Kidney (tissue), 14 donors: ENCODE measurements around the gene KNG1. TPM values are rescaled to one million over a fixed set of nuclear protein-coding genes. Genes with fewer than 3 reads are reported as not detected.
"Not testable (repeated sequence)": the region's sequence is repeated elsewhere in the genome, so short reads cannot be mapped to it uniquely, and the experiment has no call there.

Source experiments
- DNase-seq, 5 donors: peaks; one replicate each; pipeline ENCODE4 v3.0.0-alpha.2; 2013 to 2020
- FAIRE-seq: peaks from 2 replicates; lab custom pipeline; 2012; peaks lifted over from hg19 to GRCh38; lab: Jason Lieb, UNC
- H3K27ac ChIP-seq, 2 donors: one replicate each; pipeline ENCODE4 v1.7.0; 2013; ENCODE audit warnings: low read depth in 2 of 2, low read length in 2 of 2, inconsistent platforms in 1 of 2
- H3K27me3 ChIP-seq: one replicate; pipeline ENCODE4 v1.7.1; 2013; ENCODE audit warnings: low read length, inconsistent platforms; ENCODE audit not compliant: control insufficient read depth, insufficient read depth
- H3K36me3 ChIP-seq, 3 donors: one replicate each; pipeline versions ENCODE4 v1.7.0 to v1.7.1; 2013; ENCODE audit warnings: low read length in 3 of 3, control low read depth in 1 of 3, inconsistent platforms in 1 of 3; ENCODE audit not compliant: insufficient read depth in 3 of 3, control insufficient read depth in 2 of 3
- H3K4me1 ChIP-seq, 3 donors: one replicate each; pipeline versions ENCODE4 v1.7.0 to v1.7.1; 2013; ENCODE audit warnings: low read length in 3 of 3, inconsistent platforms in 1 of 3, low read depth in 1 of 3; ENCODE audit not compliant: control insufficient read depth in 2 of 3, insufficient read depth in 2 of 3
- H3K4me3 ChIP-seq, 3 donors: one replicate each; pipeline versions ENCODE4 v1.7.0 to v1.8.1; 2013; ENCODE audit warnings: low read length in 3 of 3, control low read depth in 1 of 3, inconsistent platforms in 1 of 3
- H3K9ac ChIP-seq, 3 donors: one replicate each; pipeline versions ENCODE4 v1.7.0 to v1.7.1; 2013; ENCODE audit warnings: low read length in 3 of 3, control low read depth in 1 of 3, inconsistent platforms in 1 of 3
- H3K9me3 ChIP-seq, 3 donors: one replicate each; pipeline versions ENCODE4 v1.7.0 to v1.7.1; 2013; ENCODE audit warnings: low read length in 3 of 3, control low read depth in 1 of 3, inconsistent platforms in 1 of 3; ENCODE audit not compliant: control insufficient read depth in 2 of 3, insufficient read depth in 1 of 3
- intact Hi-C: fragments of 100-400 bp; cut with DNase I; formaldehyde crosslinking; loops from one replicate; pipeline ENCODE4 v1.11.1; 2022
- polyA plus RNA-seq: library from polyadenylated mRNA; stranded (reverse); fragments of 350-450 nt; fragmentation: Illumina TruSeq; extraction: RNeasy Lipid Tissue Mini Kit (QIAGEN cat#74804); gene quantifications from one replicate; pipeline ENCODE4 v1.2.3, GENCODE V29; 2014; ENCODE audit warnings: low read depth, low replicate concordance; ENCODE audit not compliant: insufficient read depth
- total RNA-seq: library from RNA; stranded (reverse); fragmentation: NEBNext Ultra II Directional; extraction: Animal tissue kit (Norgen Biotek cat#: 25700); gene quantifications from one replicate; pipeline ENCODE4 v1.2.1, GENCODE V29; 2021
- TF ChIP-seq, protein P1 (sequence below): IDR thresholded peaks from 3 replicates; pipeline ENCODE4 v1.5.1; 2012; ENCODE audit warnings: mild to moderate bottlenecking, moderate library complexity, borderline replicate concordance; ENCODE audit not compliant: insufficient read depth; ENCODE audit errors: extremely low read depth
- donor health status: control.
- donor health status: control.
- donor health status: control.
- donor health status: control.
- donor health status: control.
- donor health status: DM: yes; HTN: yes; CAD: no.
- donor health status: Normal renal cell carcinoma (clear cell type).

The KNG1 gene
- total and polyA plus RNA-seq, 2 donors from 2014 or later, result 8.7 to 710 TPM

GRCh38 chr3:186700267-186700666, 16.9 kb upstream of the KNG1 start:
- H3K27me3 ChIP-seq, result no peaks in the 10 kb centered on the region
- H3K9me3 ChIP-seq, result no peaks in the 10 kb centered on the region
- TF ChIP-seq, protein P1, sequence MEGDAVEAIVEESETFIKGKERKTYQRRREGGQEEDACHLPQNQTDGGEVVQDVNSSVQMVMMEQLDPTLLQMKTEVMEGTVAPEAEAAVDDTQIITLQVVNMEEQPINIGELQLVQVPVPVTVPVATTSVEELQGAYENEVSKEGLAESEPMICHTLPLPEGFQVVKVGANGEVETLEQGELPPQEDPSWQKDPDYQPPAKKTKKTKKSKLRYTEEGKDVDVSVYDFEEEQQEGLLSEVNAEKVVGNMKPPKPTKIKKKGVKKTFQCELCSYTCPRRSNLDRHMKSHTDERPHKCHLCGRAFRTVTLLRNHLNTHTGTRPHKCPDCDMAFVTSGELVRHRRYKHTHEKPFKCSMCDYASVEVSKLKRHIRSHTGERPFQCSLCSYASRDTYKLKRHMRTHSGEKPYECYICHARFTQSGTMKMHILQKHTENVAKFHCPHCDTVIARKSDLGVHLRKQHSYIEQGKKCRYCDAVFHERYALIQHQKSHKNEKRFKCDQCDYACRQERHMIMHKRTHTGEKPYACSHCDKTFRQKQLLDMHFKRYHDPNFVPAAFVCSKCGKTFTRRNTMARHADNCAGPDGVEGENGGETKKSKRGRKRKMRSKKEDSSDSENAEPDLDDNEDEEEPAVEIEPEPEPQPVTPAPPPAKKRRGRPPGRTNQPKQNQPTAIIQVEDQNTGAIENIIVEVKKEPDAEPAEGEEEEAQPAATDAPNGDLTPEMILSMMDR, result no peak
- H3K4me3 ChIP-seq, result no peak overlapping the region
- no peak overlapping the region for H3K9ac ChIP-seq
- H3K36me3 ChIP-seq, result no peaks in the 10 kb centered on the region
- intact Hi-C loops, result no loop called here
- DNase-seq (no peak), FAIRE-seq (no peak)
- no peaks in the 10 kb centered on the region for H3K4me1 ChIP-seq
- no peak overlapping the region for H3K27ac ChIP-seq

GRCh38 chr3:186702451-186702850, 14.7 kb upstream of the KNG1 start:
- H3K36me3 ChIP-seq, FAIRE-seq, H3K9me3 ChIP-seq, intact Hi-C loops, H3K4me3 ChIP-seq, H3K9ac ChIP-seq, H3K27me3 ChIP-seq, DNase-seq, H3K27ac ChIP-seq, H3K4me1 ChIP-seq: not testable (repeated sequence)

DNA sequence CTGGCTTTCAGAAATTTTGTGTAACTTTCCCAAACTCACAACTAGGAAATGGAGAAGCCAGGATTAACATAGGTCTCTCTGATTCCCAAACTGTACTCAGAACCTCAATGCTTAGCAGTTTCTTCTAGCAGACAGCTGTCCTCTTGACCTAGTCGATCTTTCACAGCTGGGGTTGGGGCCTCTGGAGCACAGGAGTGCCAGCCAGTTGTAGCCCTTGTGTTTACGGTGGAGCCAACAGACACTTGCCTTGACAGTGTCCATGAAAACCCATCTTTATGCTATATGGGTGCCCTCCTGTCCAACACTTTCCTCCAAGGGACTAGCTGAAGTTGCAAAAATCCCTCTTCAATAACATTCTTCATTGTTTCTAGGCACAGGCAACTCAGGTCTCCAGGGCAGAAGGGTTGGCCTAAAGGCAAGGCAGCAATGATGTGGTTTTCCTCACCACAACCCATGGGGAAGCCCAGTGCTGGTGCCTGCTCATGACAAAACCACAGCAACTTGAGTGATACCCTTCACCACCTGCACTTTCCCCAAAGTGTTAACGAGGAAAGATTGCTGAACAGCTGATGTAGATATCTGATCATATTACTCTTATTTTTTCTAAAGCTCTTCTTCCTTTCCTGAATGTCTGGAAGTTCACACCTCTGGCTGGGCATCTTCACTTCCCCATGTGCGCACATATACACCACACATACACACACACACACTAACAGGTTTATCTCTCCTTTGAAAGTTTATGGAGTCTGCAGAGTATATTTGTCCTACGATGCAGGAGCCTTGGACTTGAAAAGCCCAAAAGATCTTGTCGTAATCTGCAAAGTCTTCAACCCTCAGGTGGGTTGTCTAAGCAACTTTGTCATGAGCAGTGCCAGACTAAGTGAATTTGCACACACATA, 11.0 kb upstream of the KNG1 start:
- no peaks in the 10 kb centered on the region for H3K36me3 ChIP-seq
- H3K9me3 ChIP-seq, result no peaks in the 10 kb centered on the region
- no peak overlapping the region for H3K4me3 ChIP-seq
- DNase-seq (no peak), FAIRE-seq (no peak)
- intact Hi-C loops, result no loop called here
- H3K4me1 ChIP-seq, result no peaks in the 10 kb centered on the region
- no peaks in the 10 kb centered on the region for H3K27me3 ChIP-seq
- H3K27ac ChIP-seq, result no peak overlapping the region
- TF ChIP-seq, protein P1, result no peak
- no peak overlapping the region for H3K9ac ChIP-seq

DNA sequence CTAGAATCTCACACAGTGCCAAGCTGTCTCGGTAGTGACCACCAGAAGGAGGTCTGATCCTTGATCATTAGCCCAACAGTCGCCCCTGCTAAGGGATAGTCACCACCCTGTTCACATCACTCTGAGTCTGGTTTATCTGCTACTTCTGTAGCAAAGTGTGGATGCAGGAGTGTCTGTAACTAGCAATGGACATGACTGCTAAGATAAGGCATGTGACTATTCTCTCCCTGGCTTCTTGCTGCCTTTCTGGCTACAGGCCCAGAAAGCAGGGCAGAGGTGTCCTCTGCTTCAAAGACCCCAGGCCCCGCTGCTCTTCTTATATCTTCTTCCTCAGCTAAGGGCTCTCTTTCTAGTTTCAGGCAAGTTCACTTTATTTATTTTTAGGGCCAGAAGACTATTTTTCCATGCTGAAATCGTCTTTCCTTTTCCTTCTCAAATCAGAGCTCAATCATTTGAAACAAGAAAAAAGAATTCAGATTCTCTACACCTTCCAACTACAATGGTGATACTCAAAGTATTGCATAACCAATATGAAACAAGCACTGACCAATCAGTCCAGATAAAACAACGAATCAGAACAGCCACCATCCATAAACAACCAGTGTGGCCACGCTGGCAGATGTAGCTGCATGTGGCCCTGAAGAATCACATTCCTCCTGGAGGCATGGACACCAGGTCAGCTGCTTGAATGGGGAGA, 8.0 kb upstream of the KNG1 start:
- Histone ChIP-seq H3K27me3 (no peaks in the 10 kb centered on the region), H3K9me3 (no peaks in the 10 kb centered on the region), H3K9ac (no peak overlapping the region), H3K4me1 (no peaks in the 10 kb centered on the region), H3K4me3 (no peak overlapping the region), H3K27ac (no peak overlapping the region), H3K36me3 (no peaks in the 10 kb centered on the region)
- intact Hi-C loops, result no loop called here
- TF ChIP-seq, protein P1, result no peak
- DNase-seq (no peak), FAIRE-seq (no peak)

DNA sequence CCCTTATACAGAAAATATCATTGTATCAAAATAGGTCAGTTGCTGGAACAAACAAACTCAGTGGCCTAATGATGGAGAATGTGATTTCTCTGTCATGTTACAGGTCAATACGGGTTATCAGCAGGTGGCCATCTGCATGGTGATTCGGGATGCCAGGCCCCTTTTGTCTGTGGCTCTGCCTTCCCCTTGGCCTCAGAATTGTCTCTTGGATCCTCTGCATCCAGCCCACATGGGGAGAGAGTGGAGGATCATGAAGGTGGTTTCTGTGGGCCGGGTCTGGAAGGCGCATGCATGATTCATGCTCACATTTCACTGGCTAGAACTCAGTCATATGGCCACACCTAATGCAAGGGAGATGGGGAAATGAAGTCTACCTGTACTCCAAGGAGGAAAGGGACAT, 6.5 kb upstream of the KNG1 start:
- H3K9me3 ChIP-seq, H3K27ac ChIP-seq, H3K36me3 ChIP-seq, intact Hi-C loops, H3K9ac ChIP-seq, H3K4me1 ChIP-seq, H3K4me3 ChIP-seq, H3K27me3 ChIP-seq, DNase-seq, FAIRE-seq: not testable (repeated sequence)
